A549 (cell line): ENCODE results near the gene ANO4. TPM values are rescaled to one million over a fixed set of nuclear protein-coding genes. Genes with fewer than 3 reads are reported as not detected.

Source experiments
- ATAC-seq, 2 experiments: fragments of 200-7000 bp in 1 of 2; fragments of >200 bp in 1 of 2; cut with Nextera tagmentation in 1 of 2; cut with Tn5 transposase in 1 of 2; 3 replicates each; pipeline versions ENCODE4 v1.8.0 to v1.9.1; 2018 to 2020; ENCODE audit warnings: mild to moderate bottlenecking in 1 of 2, moderate library complexity in 1 of 2
- CTCF ChIA-PET: fragments of 300-600 bp; sonication (Branson Sonifier 250); formaldehyde crosslinking; extraction: SDS; loops from one replicate; lab custom pipeline; 2021; ENCODE audit warnings: antibody characterized with exemption, inconsistent platforms; lab: Yijun Ruan, JAX
- POLR2A ChIA-PET: fragments of 350-600 bp; formaldehyde crosslinking; extraction: SDS; loops from one replicate; lab custom pipeline; 2021; ENCODE audit warnings: antibody characterized with exemption, inconsistent platforms; lab: Yijun Ruan, JAX
- DNase-seq, 2 experiments: peaks; one replicate each; pipeline versions ENCODE4 v3.0.0 to v3.0.0-alpha.2; 2011 to 2016; ENCODE audit warnings: low read depth in 1 of 2, low spot score in 1 of 2
- FAIRE-seq: peaks from 2 replicates; lab custom pipeline; 2011; peaks lifted over from hg19 to GRCh38; lab: Jason Lieb, UNC
- H3K27ac ChIP-seq, 2 experiments: fragments of >200 bp; sonication (Bioruptor Twin); formaldehyde crosslinking; 3 replicates each; pipeline ENCODE4 v1.5.1; 2016 to 2017
- H3K4me1 ChIP-seq: fragments of >200 bp; sonication (Bioruptor Twin); formaldehyde crosslinking; 3 replicates; pipeline ENCODE4 v1.6.1; 2016
- H3K4me2 ChIP-seq: fragments of >200 bp; sonication (Bioruptor Twin); formaldehyde crosslinking; 3 replicates; pipeline ENCODE4 v1.6.1; 2016
- H3K4me3 ChIP-seq: fragments of >200 bp; sonication (Bioruptor Twin); formaldehyde crosslinking; 3 replicates; pipeline ENCODE4 v1.5.1; 2016
- H3K9me3 ChIP-seq: fragments of >200 bp; sonication (Bioruptor Twin); formaldehyde crosslinking; 3 replicates; pipeline ENCODE4 v1.6.1; 2016
- ATOH8 ChIP-seq: fragments of 250-450 bp; sonication (Bioruptor Pico); IDR thresholded peaks from 2 replicates; pipeline ENCODE4 v1.5.0; 2020; ENCODE audit warnings: low read depth, mild to moderate bottlenecking, moderate library complexity
- CEBPB ChIP-seq, 2 experiments: fragments of >200 bp in 1 of 2; sonication (Bioruptor Twin) in 1 of 2; formaldehyde crosslinking in 1 of 2; IDR thresholded peaks; 2 replicates each; pipeline ENCODE4 v1.6.1; 2012 to 2016
- CHD2 ChIP-seq: fragments of 150-350 bp; IDR thresholded peaks from 2 replicates; pipeline ENCODE4 v1.6.1; 2014; ENCODE audit warnings: low read length; ENCODE audit not compliant: partially characterized antibody
- EHMT2 ChIP-seq: fragments of 200-600 bp; sonication (generic); IDR thresholded peaks from 2 replicates; pipeline ENCODE4 v1.6.1; 2016; ENCODE audit warnings: antibody characterized with exemption, low read depth, mild to moderate bottlenecking, moderate library complexity
- EP300 ChIP-seq, 2 experiments: fragments of >200 bp; sonication (Bioruptor Twin); formaldehyde crosslinking; IDR thresholded peaks; 2 replicates in 1 of 2; 3 replicates in 1 of 2; pipeline ENCODE4 v1.6.1; 2016 to 2017
- ESRRA ChIP-seq: fragments of 150-350 bp; IDR thresholded peaks from 2 replicates; pipeline ENCODE4 v1.6.1; 2014; ENCODE audit warnings: mild to moderate bottlenecking, low read length, borderline replicate concordance
- FOSB ChIP-seq: fragments of 250-450 bp; sonication (Bioruptor Pico); IDR thresholded peaks from 2 replicates; pipeline ENCODE4 v1.5.0; 2020; ENCODE audit warnings: mild to moderate bottlenecking, moderate library complexity
- FOSL2 ChIP-seq, 2 experiments: fragments of 450-650 bp in 1 of 2; fragments of >200 bp in 1 of 2; sonication (Bioruptor Twin) in 1 of 2; formaldehyde crosslinking; IDR thresholded peaks; 2 replicates each; pipeline versions ENCODE4 v1.5.0 to v1.6.1; 2016 to 2020; ENCODE audit warnings: mild to moderate bottlenecking in 1 of 2, moderate library complexity in 1 of 2
- HEYL ChIP-seq: fragments of 250-450 bp; sonication (Bioruptor Pico); IDR thresholded peaks from 2 replicates; pipeline ENCODE4 v1.8.0; 2021; ENCODE audit warnings: mild to moderate bottlenecking, moderate library complexity
- HOXB13 ChIP-seq: fragments of 250-450 bp; sonication (Bioruptor Pico); IDR thresholded peaks from 2 replicates; pipeline ENCODE4 v1.5.0; 2020; ENCODE audit warnings: low read depth, mild to moderate bottlenecking, moderate library complexity
- JUNB ChIP-seq: fragments of >200 bp; sonication (Bioruptor Twin); formaldehyde crosslinking; IDR thresholded peaks from 2 replicates; pipeline ENCODE4 v1.6.1; 2016
- KDM1A ChIP-seq: fragments of 200-600 bp; sonication (generic); IDR thresholded peaks from 2 replicates; pipeline ENCODE4 v1.6.1; 2016; ENCODE audit warnings: low read depth, mild to moderate bottlenecking
- MAFK ChIP-seq: fragments of 450-650 bp; IDR thresholded peaks from 2 replicates; pipeline ENCODE4 v1.6.1; 2014; ENCODE audit not compliant: partially characterized antibody
- MAZ ChIP-seq: fragments of 150-350 bp; IDR thresholded peaks from 2 replicates; pipeline ENCODE4 v1.6.1; 2014; ENCODE audit warnings: antibody characterized with exemption, low read depth, low read length, borderline replicate concordance
- NR3C1 ChIP-seq: fragments of >200 bp; sonication (Bioruptor Twin); formaldehyde crosslinking; IDR thresholded peaks from 3 replicates; pipeline ENCODE4 v1.6.1; 2017
- POLR2AphosphoS2 ChIP-seq: conservative IDR thresholded peaks from 2 replicates; pipeline ENCODE4 v1.6.1; 2012; ENCODE audit warnings: low read length, improper control_type of control experiment, inconsistent platforms
- RAD21 ChIP-seq, 2 experiments: fragments of >200 bp in 1 of 2; sonication (Bioruptor Twin) in 1 of 2; formaldehyde crosslinking in 1 of 2; IDR thresholded peaks in 1 of 2; conservative IDR thresholded peaks in 1 of 2; 2 replicates in 1 of 2; 3 replicates in 1 of 2; pipeline ENCODE4 v1.6.1; 2012 to 2018; ENCODE audit warnings: inconsistent platforms in 1 of 2
- RNF2 ChIP-seq: fragments of 200-600 bp; sonication (generic); IDR thresholded peaks from 2 replicates; pipeline ENCODE4 v1.6.1; 2016; ENCODE audit warnings: low read depth, mild to moderate bottlenecking, antibody characterized with exemption, moderate library complexity, borderline replicate concordance
- USF2 ChIP-seq: fragments of 450-650 bp; IDR thresholded peaks from 2 replicates; pipeline ENCODE4 v1.6.1; 2014; ENCODE audit warnings: antibody characterized with exemption
- ZC3H11A ChIP-seq: fragments of 450-650 bp; IDR thresholded peaks from 2 replicates; pipeline ENCODE4 v1.6.1; 2014; ENCODE audit warnings: antibody characterized with exemption, mild to moderate bottlenecking
- WGBS: methylation state at CpG from one replicate; pipeline ENCODE4 v1.1.6; 2017; ENCODE audit errors: missing lambda C conversion rate; 5-methylcytosine and 5-hydroxymethylcytosine counted together
- polyA plus RNA-seq, 4 experiments: library from polyadenylated mRNA; depleted of rRNA in 3 of 4; stranded (reverse); fragments of >200 nt; fragmentation: RNase III in 1 of 4; extraction: RNeasy Plus Mini Kit Qiagen cat#74134 plus additional on column Dnase treatment in 1 of 4; gene quantifications; 2 replicates in 3 of 4; 3 replicates in 1 of 4; pipeline ENCODE4 v1.2.3, GENCODE V29; 2011 to 2017
- TF ChIP-seq, protein P1 (sequence below): fragments of 250-450 bp; sonication (Bioruptor Pico); IDR thresholded peaks from 2 replicates; pipeline ENCODE4 v1.5.0; 2021; ENCODE audit warnings: mild to moderate bottlenecking, moderate library complexity, borderline replicate concordance
- TF ChIP-seq, protein P2 (sequence below): IDR thresholded peaks from 2 replicates; pipeline ENCODE4 v1.6.1; 2012

Gene ANO4
- polyA plus RNA-seq, 2 of the 4 experiments (the other 2 are of a cell fraction), result 0.17 TPM; not detected in 1

DNA sequence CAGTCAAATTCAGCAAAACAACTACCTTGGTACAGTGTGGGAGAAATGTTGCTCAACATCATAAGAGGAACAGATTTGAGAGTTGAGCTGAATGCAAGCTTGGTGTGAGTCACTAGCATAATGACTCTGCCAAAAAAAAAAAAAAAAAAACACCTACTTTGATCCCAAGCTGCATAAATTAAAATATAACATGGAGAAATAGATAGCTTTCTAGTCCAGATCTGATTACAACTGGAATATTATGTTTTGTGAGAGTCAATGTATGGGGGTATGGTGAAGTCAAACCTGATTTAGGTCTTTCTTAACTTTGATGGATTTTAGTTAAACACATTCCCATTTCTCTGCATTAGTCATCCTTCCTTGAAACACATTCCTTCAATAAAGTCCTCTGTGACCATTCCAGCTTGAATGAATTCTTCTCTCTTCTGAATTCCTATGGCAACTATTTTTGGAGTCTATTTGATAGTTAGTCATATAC lies 227.4 kb downstream of the ANO4 start:
- TF ChIP-seq EP300 (IDR thresholded peaks at IDR 0.05), result no peak
- no peak for TF ChIP-seq ATOH8
- TF ChIP-seq ZC3H11A, result no peak
- peak; percentile 11 to 47; a peak in 1 of 4 replicates for TF ChIP-seq CEBPB (IDR thresholded peaks at IDR 0.05)
- TF ChIP-seq EHMT2, result no peak
- no peak for TF ChIP-seq NR3C1
- no peak for TF ChIP-seq FOSB (CRISPR knock-in tag)
- no peak for TF ChIP-seq ESRRA
- peak; percentile 45; the same call in 1 of the 2 replicates for TF ChIP-seq FOSL2 (IDR thresholded peaks at IDR 0.05)
- TF ChIP-seq FOSL2 (CRISPR knock-in tag; IDR thresholded peaks at IDR 0.05), result no peak
- peak; percentile 61 for TF ChIP-seq JUNB
- TF ChIP-seq MAFK, result no peak
- POLR2A ChIA-PET, result no interaction called here
- CTCF ChIA-PET, result interaction anchor here (0.6 kb wide), 1 partner anchor 45 kb away, joined by 3 read pairs; no protein-coding TSS in a partner anchor
- Histone ChIP-seq H3K27ac (no peak overlapping the region), H3K4me2 (peak overlapping the region; percentile 55), H3K4me1 (peaks cover 23% of the 10 kb centered on the region; the same call in 1 of the 3 replicates), H3K4me3 (no peak overlapping the region), H3K9me3 (peaks cover 16% of the 10 kb centered on the region; the same call in 2 of the 3 replicates)
- peak; percentile 80 to 85; a peak in 5 of 6 replicates for ATAC-seq
- peak; percentile 14 to 35 for DNase-seq
- FAIRE-seq, result peak; percentile 67

GRCh38 chr12:101027200-101027599 lies 232.6 kb downstream of the ANO4 start:
- Histone ChIP-seq H3K27ac (no peak overlapping the region), H3K4me3 (no peak overlapping the region), H3K4me1 (0 out of 3 replicates have a peak, but pooled peaks cover 4% of the 10 kb centered on the region), H3K9me3 (peaks cover 3% of the 10 kb centered on the region; the same call in 1 of the 3 replicates), H3K4me2 (no peak overlapping the region)
- ATAC-seq (no peak), FAIRE-seq (no peak), DNase-seq (no peak)
- WGBS, result 5% methylated on average over 2 of the region's 3 CpGs
- no peak for TF ChIP-seq RAD21 (conservative IDR thresholded peaks at IDR 0.05 in 1 of 2, IDR thresholded peaks at IDR 0.05 in 1 of 2)
- TF ChIP-seq, protein P1, sequence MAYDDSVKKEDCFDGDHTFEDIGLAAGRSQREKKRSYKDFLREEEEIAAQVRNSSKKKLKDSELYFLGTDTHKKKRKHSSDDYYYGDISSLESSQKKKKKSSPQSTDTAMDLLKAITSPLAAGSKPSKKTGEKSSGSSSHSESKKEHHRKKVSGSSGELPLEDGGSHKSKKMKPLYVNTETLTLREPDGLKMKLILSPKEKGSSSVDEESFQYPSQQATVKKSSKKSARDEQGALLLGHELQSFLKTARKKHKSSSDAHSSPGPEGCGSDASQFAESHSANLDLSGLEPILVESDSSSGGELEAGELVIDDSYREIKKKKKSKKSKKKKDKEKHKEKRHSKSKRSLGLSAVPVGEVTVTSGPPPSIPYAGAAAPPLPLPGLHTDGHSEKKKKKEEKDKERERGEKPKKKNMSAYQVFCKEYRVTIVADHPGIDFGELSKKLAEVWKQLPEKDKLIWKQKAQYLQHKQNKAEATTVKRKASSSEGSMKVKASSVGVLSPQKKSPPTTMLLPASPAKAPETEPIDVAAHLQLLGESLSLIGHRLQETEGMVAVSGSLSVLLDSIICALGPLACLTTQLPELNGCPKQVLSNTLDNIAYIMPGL, result no peak
- no peak for TF ChIP-seq RNF2
- TF ChIP-seq, protein P2, sequence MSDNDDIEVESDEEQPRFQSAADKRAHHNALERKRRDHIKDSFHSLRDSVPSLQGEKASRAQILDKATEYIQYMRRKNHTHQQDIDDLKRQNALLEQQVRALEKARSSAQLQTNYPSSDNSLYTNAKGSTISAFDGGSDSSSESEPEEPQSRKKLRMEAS, result no peak
- no peak for TF ChIP-seq MAZ
- no peak for TF ChIP-seq CHD2
- no peak for TF ChIP-seq USF2
- TF ChIP-seq HOXB13 (CRISPR knock-in tag), result no peak
- no peak for TF ChIP-seq MAFK
- TF ChIP-seq FOSL2 (IDR thresholded peaks at IDR 0.05), result no peak
- no peak for TF ChIP-seq FOSL2 (CRISPR knock-in tag; IDR thresholded peaks at IDR 0.05)
- TF ChIP-seq HEYL, result no peak
- no peak for TF ChIP-seq KDM1A
- no peak for TF ChIP-seq POLR2AphosphoS2
- ChIA-PET POLR2A (no interaction called here), CTCF (no interaction called here)
